Raji (cell line): ENCODE data around the gene TMPRSS6.

Source experiments
- POLR2A ChIP-seq: IDR thresholded peaks from 2 replicates; pipeline ENCODE4 v1.6.1; 2011; ENCODE audit warnings: low read depth, low read length, control low read depth; ENCODE audit not compliant: insufficient read depth

Gene TMPRSS6

DNA sequence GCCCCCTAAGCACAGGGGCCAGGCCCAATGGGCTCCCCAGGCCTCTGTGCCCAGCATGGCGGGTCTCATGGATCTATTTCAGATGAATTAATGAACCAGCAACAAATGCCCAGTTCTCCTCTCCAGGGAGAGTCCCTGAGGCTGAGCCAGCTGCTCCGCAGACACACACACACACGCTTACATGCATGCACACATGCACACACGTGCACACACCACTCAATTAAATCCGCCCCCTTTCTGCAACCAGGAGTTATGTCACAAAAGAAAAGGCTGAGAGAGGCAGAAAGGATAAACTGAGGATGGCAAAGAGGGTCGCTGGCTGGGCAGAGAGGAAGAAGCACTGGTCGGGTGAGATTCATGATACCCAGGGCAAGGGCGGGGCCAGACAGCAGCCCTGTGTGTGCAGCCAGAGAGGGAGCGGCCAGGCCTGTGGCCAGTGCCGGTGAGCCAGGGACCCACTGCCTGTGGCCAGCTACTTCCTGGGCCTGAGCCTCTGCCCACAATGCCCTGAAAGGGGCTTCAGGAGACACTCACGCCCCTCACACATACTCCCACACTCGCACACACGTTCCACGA lies 20.4 kb upstream of the TMPRSS6 start:
- no peak for TF ChIP-seq POLR2A

GRCh38 chr22:37128555-37129281 lies 19.2 kb upstream of the TMPRSS6 start:
- TF ChIP-seq POLR2A = no peak

DNA sequence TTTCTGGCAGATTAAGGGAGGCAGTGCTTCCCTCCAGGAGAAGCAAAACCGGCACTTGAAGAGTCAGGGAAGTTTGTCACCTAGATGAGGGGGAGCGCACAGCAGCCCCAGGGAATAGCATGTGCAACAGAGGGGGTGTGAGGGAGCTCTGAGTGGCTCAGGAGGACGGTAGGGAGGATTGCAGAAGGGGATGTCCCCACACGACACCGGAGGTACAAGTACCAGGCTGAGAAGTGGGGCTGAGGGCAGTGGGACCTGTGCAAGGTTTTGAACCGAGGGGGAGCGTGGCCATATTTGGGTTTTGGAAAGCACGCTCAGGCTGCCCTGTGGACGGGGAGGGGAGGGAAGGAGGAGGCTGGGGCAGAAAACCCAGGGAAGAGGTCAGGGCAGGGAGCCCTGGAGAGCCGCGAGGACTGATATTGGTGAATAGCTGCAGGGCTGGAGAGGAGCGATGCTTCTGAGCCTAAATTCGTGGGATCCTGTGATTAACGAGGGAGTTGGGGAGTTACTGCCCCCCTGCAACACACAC lies 17.9 kb upstream of the TMPRSS6 start:
- no peak for TF ChIP-seq POLR2A

DNA sequence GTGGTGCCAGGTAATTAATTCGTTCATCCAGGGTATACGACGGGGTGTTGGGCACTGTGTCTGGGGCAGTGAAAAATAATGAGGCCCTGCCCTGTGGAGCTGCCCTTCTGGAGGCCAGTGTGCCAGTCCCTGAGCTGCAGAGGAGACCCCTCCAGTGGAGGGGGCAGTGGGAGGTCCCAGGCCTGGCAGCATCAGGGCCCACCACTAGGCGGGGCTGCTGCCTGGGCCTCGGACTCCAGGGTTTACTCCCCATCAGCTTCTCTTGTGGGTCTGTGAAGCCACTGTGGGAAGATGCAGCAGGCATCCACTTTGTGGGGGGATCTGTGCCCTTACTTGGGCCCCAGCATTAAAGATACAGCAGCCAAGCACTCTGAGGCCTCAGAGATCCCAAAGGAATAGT lies 17.4 kb upstream of the TMPRSS6 start:
- TF ChIP-seq POLR2A = no peak

GRCh38 chr22:37126383-37126782 lies 16.9 kb upstream of the TMPRSS6 start:
- TF ChIP-seq POLR2A = no peak

DNA sequence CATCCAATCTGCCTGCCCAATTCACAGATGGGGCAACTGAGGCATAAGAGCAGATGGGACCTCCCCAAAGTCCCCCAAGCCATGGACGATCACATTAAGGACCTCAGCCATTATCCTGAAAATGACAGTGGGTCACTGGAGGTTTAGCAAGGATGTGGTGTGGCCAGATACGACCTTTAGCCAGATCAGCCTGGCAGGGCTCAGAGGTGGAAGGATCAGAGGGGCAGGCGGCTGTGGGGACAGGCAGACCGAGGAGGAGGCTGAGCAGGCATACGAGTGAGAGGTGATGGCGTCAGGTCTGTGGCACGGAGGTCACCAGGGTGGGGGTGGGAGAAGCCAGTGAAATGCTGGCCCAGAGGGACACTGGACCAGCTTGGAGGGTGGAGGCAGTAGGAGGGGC lies 14.1 kb upstream of the TMPRSS6 start:
- no peak for TF ChIP-seq POLR2A

DNA sequence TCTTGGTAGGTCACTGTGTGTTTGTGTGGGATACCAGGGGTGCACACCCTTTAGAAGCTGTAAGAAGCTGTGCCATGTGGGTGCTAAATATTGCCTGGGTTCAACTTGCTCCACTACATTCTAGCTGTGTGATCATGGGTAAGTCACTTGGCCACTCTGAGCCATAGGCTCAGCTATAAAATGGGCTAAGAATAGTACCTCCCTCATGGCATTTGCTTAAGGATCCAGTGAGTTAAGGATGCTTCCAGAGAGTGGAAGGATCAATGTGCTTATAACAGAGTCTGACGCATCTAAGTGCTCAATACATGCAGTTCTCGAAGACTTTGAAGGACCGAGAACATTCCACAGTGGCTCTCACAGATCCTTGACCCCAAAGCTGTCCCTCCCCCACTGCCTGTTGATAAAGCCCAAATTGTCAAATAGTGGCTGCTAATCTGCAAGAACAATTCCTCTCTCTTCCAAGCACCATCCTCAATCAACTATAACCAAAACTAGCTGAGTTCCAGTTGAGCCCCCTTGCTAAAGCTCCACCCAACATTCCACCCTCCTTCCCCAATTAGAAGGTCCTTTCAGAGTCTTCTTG lies 13.2 kb upstream of the TMPRSS6 start:
- TF ChIP-seq POLR2A = no peak

GRCh38 chr22:37121887-37122591 lies 12.5 kb upstream of the TMPRSS6 start:
- no peak for TF ChIP-seq POLR2A

DNA sequence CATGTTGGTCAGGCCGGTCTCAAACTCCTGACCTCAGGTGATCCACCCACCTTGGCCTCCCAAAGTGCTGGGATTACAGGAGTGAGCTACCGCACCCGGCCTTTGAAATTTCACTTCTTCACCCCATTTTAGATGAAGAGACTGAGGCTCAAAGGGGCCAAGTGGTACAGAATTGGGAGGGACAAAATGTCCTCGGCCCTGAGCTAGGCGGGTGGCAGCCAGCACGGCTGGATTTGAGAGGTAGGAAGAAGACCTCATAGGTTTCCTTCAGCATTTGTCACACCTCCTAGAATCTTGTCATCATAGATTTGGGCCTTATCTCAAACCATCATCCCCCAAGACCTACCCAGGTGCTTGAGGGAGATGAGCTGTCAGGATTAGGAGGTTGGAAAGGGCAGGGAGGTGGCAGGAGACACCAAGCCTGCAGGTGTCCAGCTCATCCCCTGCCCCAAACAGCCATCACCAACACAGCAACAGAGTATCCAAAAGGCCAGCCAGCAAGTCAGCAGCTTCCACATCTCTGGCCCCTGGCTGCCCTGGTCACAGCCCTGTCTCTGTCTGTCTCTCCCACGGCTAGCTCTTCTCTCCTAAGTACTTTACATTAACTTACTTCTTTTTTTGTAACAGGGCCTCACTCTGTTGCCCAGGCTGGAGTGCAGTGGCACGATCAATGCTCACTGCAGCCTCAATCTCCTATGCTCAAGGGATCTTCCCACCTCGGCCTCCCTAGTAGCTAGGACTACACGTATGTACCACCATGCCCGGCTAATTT lies 11.2 kb upstream of the TMPRSS6 start:
- TF ChIP-seq POLR2A = no peak

DNA sequence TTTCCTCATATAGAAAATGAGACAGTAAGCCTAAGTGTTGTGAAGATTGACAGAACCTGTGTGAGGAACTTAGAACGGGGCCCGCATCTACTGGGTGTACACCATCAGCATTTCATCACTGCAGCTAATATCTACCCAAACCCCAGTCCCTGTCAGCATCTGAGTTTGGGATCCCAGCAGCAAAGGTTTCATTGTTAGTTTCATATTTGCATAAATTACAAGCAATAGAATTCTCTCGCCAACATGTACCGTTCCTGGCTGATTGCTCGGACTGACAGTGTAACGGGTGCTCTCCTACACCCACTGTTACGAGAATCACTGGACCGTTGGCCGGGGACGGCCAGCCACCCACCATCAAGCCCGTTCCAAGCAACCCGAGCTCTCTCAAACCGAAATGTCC lies 10.4 kb upstream of the TMPRSS6 start:
- no peak for TF ChIP-seq POLR2A

GRCh38 chr22:37118083-37118482 lies 8.6 kb upstream of the TMPRSS6 start:
- no peak for TF ChIP-seq POLR2A

- TF ChIP-seq POLR2A = no peak
Measured at GRCh38 chr22:37117092-37117491, 7.6 kb upstream of the TMPRSS6 start.

DNA sequence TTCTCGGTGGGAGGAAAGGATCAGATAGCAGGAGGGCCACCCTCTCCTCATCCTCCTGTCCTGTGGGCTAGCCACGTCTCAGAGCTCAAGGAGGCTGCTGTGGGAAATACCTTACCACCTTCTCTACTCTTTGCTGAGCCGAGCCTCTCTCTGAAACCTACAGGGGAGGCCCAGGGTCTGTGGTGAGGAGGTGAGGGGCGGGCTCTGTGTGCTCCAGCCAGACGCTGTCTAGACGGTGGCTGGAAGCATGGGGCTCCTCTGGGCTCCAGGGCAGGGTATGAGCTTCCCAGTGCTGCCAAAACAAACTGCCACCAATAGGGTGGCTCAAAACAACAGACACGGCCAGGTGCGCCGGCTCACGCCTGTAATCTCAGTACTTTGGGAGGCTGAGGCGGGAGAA lies 5.5 kb upstream of the TMPRSS6 start:
- no peak for TF ChIP-seq POLR2A

DNA sequence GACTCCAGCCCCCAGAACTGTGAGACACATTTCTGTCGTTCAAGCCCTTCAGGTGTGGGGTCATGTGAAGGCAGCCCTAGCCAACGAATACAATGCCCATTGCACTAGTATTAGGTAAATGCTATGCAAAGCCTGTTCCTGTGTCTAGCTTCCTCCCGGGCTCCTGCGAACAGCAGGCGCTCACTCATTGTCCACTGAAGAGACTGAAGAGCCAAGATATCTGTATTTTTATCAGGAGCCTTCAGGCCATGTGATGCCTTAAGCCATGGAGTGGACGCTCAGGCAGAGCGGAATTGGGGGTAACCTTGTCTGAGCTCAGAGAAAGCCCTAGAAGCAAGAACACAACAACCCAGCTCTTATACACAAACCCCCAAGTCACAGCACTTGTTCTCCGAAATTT lies 4.2 kb upstream of the TMPRSS6 start:
- TF ChIP-seq POLR2A = no peak
